Inferior parietal cortex (tissue), 1 donor: ENCODE measurements around the gene TRMT10B.
"Not testable (repeated sequence)": the region's sequence is repeated elsewhere in the genome, so short reads cannot be mapped to it uniquely, and the experiment has no call there.

Experiments
- DNase-seq: peaks from one replicate; pipeline ENCODE4 v3.0.0-alpha.2; 2016; ENCODE audit errors: extremely low spot score

The TRMT10B gene

DNA sequence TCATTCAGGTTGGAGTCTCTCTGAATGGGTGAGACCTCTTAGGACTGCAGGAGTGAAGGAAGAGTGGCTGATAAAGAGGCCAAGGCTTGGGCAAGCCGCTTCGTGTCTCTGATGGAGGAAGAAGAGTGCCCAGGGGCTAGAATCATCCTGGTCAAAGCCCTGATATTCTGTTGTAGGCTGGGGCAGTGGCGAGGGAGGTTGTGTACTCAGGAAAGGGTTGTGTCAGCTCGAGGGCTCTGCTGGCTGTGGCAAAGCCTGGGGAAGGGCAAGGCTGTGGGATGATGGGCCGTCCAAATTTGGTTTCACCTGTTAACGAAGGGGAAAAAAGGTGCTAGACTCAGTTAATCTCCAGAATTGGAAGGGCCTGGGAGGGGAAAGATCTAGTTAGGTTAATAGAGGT, 2.4 kb upstream of the TRMT10B start:
- no peak for DNase-seq

- DNase-seq: not testable (repeated sequence)
These were observed 1.9 kb upstream of the TRMT10B start for GRCh38 chr9:37751704-37752103.

DNA sequence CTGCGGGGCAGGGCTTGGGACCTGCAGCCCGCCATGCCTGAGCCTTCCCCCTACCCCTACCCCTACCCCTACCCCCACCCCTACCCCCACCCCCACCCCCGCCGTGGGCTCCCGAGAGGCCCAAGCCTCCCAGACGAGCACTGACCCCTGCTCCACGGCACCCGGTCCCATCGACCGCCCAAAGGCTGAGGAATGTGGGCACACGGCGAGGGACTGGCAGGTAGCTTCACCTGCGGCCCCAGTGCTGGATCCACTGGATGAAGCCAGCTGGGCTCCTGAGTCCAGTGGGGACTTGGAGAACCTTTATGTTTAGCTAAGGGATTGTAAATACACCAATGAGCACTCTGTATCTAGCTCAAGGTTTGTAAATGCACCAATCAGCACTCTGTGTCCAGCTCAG, 1.5 kb upstream of the TRMT10B start:
- not testable (repeated sequence) for DNase-seq

GRCh38 chr9:37752642-37753488, 740 bp upstream of the TRMT10B start:
- DNase-seq: no peak

GRCh38 chr9:37758747-37759146, 5.1 kb downstream of the TRMT10B start:
- DNase-seq: no peak

DNA sequence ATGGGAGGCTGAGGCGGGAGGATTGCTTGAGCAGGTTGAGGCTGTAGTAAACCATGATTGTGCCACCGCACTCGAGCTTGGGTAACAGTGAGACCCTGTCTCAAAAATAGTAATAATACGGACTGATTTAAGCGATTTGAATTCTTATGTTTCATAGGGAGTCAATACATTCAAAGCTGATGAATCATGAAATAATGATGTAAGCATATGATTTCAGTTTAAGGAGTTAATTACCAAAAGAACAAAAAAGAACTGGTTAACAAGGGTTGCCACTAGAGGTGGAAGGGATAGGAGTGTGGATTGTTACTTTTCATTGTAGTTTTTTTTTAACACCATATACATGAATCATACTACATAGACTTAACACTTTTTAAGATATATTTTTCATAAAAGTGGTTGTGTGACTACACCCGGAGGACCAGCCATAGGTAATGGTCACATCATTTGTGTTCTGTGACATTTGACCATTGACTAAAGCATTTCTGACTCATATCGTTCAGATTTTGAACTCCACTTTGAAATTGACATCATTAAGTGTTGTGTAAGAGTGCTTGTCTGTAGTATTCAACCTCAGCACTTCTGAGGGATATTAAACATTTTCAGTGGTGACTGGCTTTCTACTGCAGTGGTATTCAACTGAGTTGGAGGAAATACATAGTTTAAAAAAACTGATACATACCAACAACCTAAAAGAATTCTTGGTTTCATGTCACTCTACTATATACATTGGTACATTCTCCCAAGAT, 7.0 kb downstream of the TRMT10B start:
- no peak for DNase-seq

GRCh38 chr9:37761511-37761910, 7.9 kb downstream of the TRMT10B start:
- DNase-seq: no peak

DNA sequence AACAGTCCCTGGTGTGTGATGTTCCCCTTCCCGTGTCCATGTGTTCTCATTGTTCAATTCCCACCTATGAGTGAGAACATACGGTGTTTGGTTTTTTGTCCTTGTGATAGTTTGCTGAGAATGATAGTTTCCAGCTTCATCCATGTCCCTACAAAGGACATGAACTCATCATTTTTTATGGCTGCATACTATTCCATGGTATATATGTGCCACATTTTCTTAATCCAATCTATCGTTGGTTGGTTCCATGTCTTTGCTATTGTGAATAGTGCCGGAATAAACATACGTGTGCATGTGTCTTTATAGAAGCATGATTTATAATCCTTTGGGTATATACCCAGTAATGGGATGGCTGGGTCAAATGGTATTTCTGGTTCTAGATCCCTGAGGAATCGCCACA, 11.7 kb downstream of the TRMT10B start:
- not testable (repeated sequence) for DNase-seq

DNA sequence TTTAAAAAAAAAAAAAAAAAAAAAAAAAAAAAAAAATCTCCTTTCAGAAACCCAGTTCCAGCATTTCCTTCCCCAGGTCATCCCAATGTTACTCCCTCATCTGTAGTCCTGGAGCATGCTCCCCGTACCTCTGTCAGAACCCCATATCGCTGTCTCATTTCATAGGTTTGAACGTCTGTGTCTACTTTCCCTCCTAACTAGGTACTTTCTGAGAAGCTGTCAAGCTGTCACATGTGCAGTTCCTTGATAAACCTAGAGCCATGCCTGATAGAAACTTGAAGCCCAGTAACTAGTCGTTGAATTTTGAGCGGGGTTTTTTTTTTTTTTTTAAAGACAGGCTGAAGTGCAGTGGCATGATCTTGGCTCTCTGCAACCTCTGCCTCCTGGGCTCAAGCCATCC, 15.7 kb downstream of the TRMT10B start:
- DNase-seq: no peak

DNA sequence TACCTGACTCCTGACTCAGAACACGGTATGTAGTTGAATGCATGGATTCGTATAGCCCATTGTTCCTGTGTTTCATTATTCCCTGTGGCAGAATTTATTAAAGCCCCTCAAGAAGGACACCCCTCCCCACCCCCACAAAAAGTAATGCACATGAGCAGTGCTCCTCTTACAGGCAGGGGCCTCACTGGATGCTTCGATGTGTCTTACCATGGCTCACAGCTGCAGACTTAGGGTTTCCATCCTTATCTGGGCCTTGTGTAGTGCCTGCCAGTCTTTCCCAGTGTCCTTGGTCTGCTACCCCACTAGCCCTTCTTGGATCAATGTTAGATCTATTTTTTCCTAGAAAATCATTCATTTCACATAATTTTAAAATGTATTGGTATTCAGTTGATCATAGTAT, 16.4 kb downstream of the TRMT10B start:
- DNase-seq: no peak

DNA sequence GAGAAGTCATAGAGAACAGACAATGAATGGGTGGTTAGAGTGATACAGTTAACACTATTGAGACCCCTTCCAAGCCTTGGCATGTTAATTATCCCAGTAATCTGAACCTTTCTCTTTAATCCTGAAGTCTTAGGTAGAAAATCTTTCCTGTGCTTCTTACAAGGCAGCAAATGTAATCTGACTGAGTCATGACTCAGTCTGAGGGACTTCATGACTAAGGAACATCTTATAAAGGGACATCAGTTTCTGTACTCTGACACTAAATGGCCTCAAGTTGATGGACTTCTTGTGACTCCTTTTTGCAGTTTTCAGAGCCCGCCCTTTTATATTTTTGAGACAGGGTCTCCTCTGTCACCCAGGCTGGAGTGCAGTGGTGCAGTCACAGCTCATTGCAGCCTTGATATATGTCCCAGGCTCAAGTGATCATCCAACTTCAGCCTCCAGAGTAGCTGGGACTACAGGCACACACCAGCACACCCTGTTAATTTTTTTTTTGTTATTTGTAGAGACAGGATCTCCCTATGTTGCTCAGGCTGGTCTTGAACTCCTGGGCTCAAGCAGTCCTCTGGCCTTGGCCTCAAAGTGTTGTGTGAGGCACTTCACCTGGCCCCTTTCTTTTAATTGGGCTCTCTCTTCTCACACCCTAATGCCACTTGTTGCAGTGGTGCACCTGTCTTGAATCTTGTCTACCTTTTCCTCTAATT, 21.8 kb downstream of the TRMT10B start:
- DNase-seq: no peak

- no peak for DNase-seq
These were observed 22.7 kb downstream of the TRMT10B start for GRCh38 chr9:37776328-37776727.

DNA sequence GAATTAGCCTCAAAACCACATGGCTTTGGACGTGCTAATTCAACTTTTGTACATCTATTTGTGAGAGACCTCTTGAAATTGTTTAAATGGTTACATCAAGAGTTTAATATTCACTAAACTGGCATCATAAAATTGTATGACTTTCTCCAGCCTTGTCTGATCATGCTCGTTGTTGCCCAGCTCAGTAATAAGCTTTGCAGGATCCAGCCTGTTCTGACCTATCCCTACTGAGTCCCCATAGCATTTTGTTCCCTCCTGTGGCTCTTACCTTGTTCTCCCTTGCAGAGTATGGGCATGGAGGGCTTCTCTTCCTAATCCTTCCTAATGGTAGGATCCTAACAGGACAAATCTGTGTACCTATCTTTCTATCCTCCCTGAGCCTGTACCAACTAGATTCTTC, 24.9 kb downstream of the TRMT10B start:
- DNase-seq: no peak

DNA sequence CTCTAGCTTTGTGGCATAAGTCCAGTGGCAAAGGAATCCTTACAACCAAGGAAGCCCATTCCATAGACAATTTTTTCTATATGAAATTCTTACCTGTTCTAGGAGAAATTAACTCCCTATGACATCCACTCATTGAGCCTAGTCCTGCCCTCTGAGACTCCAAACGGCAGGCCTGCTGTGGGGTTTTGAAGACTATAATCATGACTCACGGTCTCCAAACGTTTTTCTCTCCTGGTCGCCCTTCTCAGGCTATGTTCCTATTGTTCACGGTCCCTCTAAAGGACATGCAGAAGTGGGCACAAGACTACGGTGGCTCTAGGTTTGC, 30.6 kb downstream of the TRMT10B start:
- DNase-seq: no peak

DNA sequence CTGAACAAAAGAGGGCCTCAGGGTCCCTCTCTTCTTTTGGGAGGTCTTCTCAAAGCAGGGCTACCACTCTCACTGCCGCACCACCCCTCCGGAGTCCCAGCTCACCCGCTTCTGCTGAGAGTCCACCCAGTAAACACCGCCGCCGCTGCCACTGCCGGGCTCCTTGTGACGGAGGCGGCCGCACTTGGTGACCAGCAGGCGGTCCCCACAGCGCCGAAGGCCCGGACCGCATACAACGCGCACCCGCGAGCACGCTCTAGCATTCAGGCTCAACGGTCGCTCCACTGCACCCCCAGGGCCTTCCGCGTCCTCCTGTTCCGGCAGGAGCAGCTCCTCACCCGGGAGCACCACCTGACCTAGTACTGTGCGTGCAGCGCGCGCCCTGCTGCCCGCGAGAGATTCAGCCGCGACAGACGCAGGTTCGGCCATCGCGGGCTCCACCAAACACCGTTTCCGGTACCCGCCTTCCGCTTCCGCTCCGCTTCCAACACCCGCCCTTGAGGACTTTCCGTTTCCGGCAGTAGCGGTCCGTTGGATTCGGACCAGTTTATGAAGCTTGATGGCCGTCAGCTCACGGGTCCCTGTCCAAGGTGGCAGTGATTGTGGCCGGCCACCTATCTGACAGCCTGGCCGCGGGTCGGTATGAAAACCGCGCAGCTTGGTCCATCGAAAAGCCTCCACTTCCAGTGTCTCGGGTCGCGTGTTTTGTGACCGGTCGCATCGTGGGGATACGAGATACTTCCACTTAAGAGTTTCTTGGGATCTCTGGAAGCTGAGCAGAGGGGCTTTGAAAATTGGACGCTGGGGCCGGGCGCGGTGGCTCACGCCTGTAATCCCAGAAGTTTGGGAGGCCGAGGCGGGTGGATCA, 31.2 kb downstream of the TRMT10B start, which contains the start of gene EXOSC3:
TSS of gene EXOSC3 (minus strand) at position 449 of the 868 bp plus-strand sequence. CDS start at position 429, 20 bp downstream.
- peak; percentile 96 for DNase-seq

DNA sequence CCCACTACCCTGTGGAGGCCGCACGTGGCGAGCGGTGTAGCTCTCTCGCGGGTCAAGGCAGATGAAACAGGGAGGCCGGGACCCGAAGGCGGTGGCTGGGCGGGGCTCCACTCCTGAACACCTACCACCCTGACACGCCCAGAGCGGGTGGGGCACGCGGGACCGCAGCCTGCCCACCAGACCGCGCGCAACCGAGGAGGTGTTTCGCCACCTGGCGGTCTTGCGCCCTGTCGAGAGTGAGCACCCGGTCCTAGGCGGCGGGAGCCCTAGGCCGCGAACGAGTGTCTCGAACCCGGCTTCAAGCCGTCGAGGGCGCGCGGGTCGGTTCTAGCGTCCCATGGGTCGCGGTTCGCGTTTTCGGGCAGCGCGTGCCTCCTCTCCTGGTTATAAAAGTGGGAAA, 33.5 kb downstream of the TRMT10B start:
- DNase-seq: no peak

DNA sequence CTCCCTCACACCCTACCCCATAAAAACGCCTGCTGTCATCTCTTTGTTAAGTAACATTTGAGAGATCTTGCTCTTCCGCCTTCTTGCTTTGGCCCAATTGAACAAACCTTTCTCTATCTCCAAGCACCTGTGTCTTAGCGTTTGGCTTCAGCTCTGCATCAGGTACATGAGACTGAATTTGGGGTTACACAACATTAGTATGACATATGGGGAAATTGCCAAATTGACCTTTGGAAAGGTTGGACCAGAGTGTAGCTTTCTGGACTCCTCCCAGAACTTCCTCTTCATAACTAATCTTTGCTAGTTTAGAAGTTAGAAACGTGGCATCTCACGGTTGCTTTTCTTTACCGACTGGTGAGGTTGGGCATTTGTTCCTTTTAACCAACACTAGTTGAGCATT, 34.7 kb downstream of the TRMT10B start:
- DNase-seq: no peak

- no peak for DNase-seq
These were observed 36.5 kb downstream of the TRMT10B start for GRCh38 chr9:37790096-37790495.

GRCh38 chr9:37792122-37792521, 38.5 kb downstream of the TRMT10B start:
- DNase-seq: no peak

- DNase-seq: no peak
These were observed 42.6 kb downstream of the TRMT10B start for GRCh38 chr9:37796232-37796631.

DNA sequence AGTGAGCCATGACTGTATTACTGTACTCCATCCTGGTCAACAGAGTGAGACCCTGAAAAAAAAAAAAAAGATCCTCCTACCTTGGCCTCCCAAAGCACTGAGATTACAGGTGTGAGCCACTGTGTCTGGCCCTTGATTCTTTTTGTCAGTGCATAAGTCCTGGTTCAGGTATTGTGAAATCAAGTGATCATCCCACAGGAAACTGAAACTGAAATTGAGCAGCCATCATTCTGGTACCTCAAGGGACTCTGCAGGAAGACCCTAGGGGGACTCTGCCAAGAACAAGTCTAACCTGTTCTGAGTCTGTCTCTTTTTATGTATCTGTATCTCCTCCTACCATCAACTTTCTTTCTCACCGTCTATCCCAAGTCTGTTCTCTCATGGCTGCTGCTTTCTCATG, 45.1 kb downstream of the TRMT10B start:
- no peak for DNase-seq
